ENCODE measurements around the gene FBXL17. TPM values are rescaled to one million over a fixed set of nuclear protein-coding genes. Genes with fewer than 3 reads are reported as not detected.

The FBXL17 gene
- total RNA-seq, 1 donor from 2014 or later = 12.7 TPM

DNA sequence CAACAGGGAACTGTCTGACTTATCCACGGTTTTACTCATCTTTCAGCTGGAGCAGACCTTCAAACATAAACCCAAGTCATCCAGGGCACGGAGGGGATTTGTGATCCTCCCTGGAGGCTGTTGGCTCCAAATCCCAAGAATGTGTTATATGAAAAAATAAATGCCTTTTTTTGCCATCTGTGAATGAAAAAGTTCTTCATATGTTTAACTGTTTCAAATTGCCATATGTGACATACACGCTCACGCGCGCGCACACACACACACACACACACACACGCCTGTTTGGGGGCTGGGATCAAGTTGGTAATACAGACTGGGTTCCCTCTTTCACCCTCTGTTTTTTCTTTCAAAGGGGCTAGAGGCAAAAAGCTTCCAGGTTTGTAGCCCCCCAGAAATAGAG is 546.8 kb downstream of the FBXL17 start:
- FAIRE-seq (no peak), DNase-seq (ENCODE audit: low read depth) (no peak)
- Mint-ChIP-seq H3K9me3 (ENCODE audit: unreplicated experiment) (no peaks in the 10 kb centered on the region), H3K36me3 (ENCODE audit: low read depth, unreplicated experiment) (no peaks in the 10 kb centered on the region), H3K27me3 (ENCODE audit: low read depth, unreplicated experiment) (peaks cover 12% of the 10 kb centered on the region), H3K27ac (ENCODE audit: unreplicated experiment) (no peak overlapping the region), H3K4me3 (ENCODE audit: unreplicated experiment) (no peak overlapping the region), H3K4me1 (ENCODE audit: low read depth, unreplicated experiment) (no peaks in the 10 kb centered on the region)
- Histone ChIP-seq H3K79me2 (ENCODE audit: insufficient read depth, low read length) (no peaks in the 10 kb centered on the region), H3K36me3 (ENCODE audit: insufficient read depth, low read length) (no peaks in the 10 kb centered on the region), H3K9ac (ENCODE audit: low read length) (no peak overlapping the region), H3K27ac (ENCODE audit: low read depth, low read length) (no peak overlapping the region), H4K20me1 (ENCODE audit: insufficient read depth, low read length) (no peaks in the 10 kb centered on the region), H3K4me3 (ENCODE audit: insufficient read depth, low read depth, low read length) (no peak overlapping the region), H3K27me3 (ENCODE audit: insufficient read depth, low read length) (no peaks in the 10 kb centered on the region), H3K4me2 (ENCODE audit: low read length) (no peak overlapping the region), H3K9me3 (ENCODE audit: insufficient read depth, low read depth, low read length) (no peaks in the 10 kb centered on the region), H3K4me1 (ENCODE audit: insufficient read depth, low read length) (no peaks in the 10 kb centered on the region), H2AFZ (ENCODE audit: low read depth, low read length) (no peak overlapping the region)
- no peak for TF ChIP-seq EZH2 (IDR thresholded peaks at IDR 0.05; ENCODE audit: insufficient read depth, low read length)

DNA sequence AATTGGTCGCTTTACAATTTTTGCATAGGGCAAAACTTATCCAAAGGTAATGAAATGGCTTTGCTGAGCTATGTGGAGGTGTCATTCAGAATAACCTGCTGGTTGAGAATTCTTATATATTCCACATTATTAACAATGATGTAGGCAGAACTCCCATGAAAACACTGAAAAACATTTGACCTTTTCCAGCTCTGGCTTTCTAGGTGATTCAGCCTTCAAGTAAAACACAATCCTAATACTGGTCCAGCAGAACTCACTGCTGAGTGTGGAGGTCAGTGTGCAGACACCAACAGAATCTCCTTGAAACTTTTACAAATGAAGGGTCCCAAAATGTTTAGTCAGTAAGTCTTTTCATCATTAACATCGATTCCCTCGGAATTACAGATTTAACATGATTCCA is 549.2 kb downstream of the FBXL17 start:
- H3K4me1 Mint-ChIP-seq (ENCODE audit: low read depth, unreplicated experiment) = no peaks in the 10 kb centered on the region
- Histone ChIP-seq H3K4me1 (ENCODE audit: insufficient read depth, low read length) (no peaks in the 10 kb centered on the region), H2AFZ (ENCODE audit: low read depth, low read length) (no peak overlapping the region), H3K4me2 (ENCODE audit: low read length) (no peak overlapping the region), H3K79me2 (ENCODE audit: insufficient read depth, low read length) (no peaks in the 10 kb centered on the region), H3K4me3 (ENCODE audit: insufficient read depth, low read depth, low read length) (no peak overlapping the region), H3K9me3 (ENCODE audit: insufficient read depth, low read depth, low read length) (no peaks in the 10 kb centered on the region), H3K36me3 (ENCODE audit: insufficient read depth, low read length) (no peaks in the 10 kb centered on the region), H3K27ac (ENCODE audit: low read depth, low read length) (no peak overlapping the region), H3K27me3 (ENCODE audit: insufficient read depth, low read length) (no peaks in the 10 kb centered on the region), H4K20me1 (ENCODE audit: insufficient read depth, low read length) (no peaks in the 10 kb centered on the region), H3K9ac (ENCODE audit: low read length) (no peak overlapping the region)
- no peak for DNase-seq (ENCODE audit: low read depth)
- peaks cover 9% of the 10 kb centered on the region for H3K27me3 Mint-ChIP-seq (ENCODE audit: low read depth, unreplicated experiment)
- no peak overlapping the region for H3K4me3 Mint-ChIP-seq (ENCODE audit: unreplicated experiment)
- no peak overlapping the region for H3K27ac Mint-ChIP-seq (ENCODE audit: unreplicated experiment)
- H3K9me3 Mint-ChIP-seq (ENCODE audit: unreplicated experiment) = no peaks in the 10 kb centered on the region
- TF ChIP-seq EZH2 (IDR thresholded peaks at IDR 0.05; ENCODE audit: insufficient read depth, low read length) = no peak
- TF ChIP-seq, protein P1, sequence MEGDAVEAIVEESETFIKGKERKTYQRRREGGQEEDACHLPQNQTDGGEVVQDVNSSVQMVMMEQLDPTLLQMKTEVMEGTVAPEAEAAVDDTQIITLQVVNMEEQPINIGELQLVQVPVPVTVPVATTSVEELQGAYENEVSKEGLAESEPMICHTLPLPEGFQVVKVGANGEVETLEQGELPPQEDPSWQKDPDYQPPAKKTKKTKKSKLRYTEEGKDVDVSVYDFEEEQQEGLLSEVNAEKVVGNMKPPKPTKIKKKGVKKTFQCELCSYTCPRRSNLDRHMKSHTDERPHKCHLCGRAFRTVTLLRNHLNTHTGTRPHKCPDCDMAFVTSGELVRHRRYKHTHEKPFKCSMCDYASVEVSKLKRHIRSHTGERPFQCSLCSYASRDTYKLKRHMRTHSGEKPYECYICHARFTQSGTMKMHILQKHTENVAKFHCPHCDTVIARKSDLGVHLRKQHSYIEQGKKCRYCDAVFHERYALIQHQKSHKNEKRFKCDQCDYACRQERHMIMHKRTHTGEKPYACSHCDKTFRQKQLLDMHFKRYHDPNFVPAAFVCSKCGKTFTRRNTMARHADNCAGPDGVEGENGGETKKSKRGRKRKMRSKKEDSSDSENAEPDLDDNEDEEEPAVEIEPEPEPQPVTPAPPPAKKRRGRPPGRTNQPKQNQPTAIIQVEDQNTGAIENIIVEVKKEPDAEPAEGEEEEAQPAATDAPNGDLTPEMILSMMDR (IDR thresholded peaks at IDR 0.05; ENCODE audit: insufficient read depth, low read depth, low read length) = no peak
- no peak for FAIRE-seq
- no peaks in the 10 kb centered on the region for H3K36me3 Mint-ChIP-seq (ENCODE audit: low read depth, unreplicated experiment)

DNA sequence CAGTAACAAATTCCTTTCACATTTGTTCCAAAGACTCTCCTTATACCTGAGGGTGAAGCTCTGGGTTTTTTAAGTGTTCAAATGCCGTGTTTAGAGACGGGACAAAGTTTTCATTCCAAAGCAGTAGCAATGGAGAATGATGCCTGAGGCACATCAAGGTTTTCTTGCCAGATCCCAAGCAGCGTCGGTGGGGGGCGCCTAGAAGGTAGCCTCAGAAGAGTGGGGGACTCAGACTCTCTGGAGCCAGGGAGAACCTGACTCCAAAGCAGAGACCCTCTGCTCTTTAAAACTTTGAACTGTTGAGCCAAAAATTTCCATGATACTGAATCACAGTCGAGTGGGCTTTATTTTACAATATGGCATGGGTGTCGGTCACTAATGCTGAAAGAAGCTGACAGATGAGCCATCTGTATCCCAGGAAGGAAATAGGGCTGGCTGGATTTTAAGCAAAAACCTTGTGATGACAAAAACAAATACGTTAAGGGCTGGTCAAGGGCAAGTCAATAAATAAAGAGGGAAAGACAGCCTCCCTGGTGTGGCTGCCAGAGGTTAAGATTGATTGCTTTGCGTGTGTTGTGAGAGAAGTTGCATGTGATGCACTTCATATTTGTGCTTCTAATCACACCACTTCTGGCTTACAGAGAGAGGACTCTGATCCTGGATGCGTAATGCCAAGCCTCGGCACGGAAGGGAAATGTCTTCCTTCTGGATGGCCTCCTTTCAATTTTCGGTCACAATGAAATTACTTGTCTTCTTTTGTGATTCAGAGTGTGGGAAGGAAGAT is 550.1 kb downstream of the FBXL17 start:
- H3K4me3 Mint-ChIP-seq (ENCODE audit: unreplicated experiment) = no peak overlapping the region
- FAIRE-seq (peak; percentile 79), DNase-seq (ENCODE audit: low read depth) (peak; percentile 78)
- Histone ChIP-seq H3K27me3 (ENCODE audit: insufficient read depth, low read length) (no peaks in the 10 kb centered on the region), H3K9me3 (ENCODE audit: insufficient read depth, low read depth, low read length) (no peaks in the 10 kb centered on the region), H3K9ac (ENCODE audit: low read length) (no peak overlapping the region), H3K4me1 (ENCODE audit: insufficient read depth, low read length) (no peaks in the 10 kb centered on the region), H3K27ac (ENCODE audit: low read depth, low read length) (no peak overlapping the region), H3K79me2 (ENCODE audit: insufficient read depth, low read length) (no peaks in the 10 kb centered on the region), H3K36me3 (ENCODE audit: insufficient read depth, low read length) (no peaks in the 10 kb centered on the region), H2AFZ (ENCODE audit: low read depth, low read length) (no peak overlapping the region), H3K4me2 (ENCODE audit: low read length) (no peak overlapping the region), H4K20me1 (ENCODE audit: insufficient read depth, low read length) (no peaks in the 10 kb centered on the region), H3K4me3 (ENCODE audit: insufficient read depth, low read depth, low read length) (no peak overlapping the region)
- no peaks in the 10 kb centered on the region for H3K36me3 Mint-ChIP-seq (ENCODE audit: low read depth, unreplicated experiment)
- no peak overlapping the region for H3K27ac Mint-ChIP-seq (ENCODE audit: unreplicated experiment)
- H3K4me1 Mint-ChIP-seq (ENCODE audit: low read depth, unreplicated experiment) = no peaks in the 10 kb centered on the region
- TF ChIP-seq EZH2 (IDR thresholded peaks at IDR 0.05; ENCODE audit: insufficient read depth, low read length) = no peak
- TF ChIP-seq, protein P1 (IDR thresholded peaks at IDR 0.05; ENCODE audit: insufficient read depth, low read depth, low read length) = no peak
- H3K27me3 Mint-ChIP-seq (ENCODE audit: low read depth, unreplicated experiment) = peaks cover 9% of the 10 kb centered on the region
- no peaks in the 10 kb centered on the region for H3K9me3 Mint-ChIP-seq (ENCODE audit: unreplicated experiment)
